IMR-90 (cell line): ENCODE data around the gene FBN1. TPM values are rescaled to one million over a fixed set of nuclear protein-coding genes. Genes with fewer than 3 reads are reported as not detected.

Experiments
- ATAC-seq: fragments of 200-7000 bp; cut with Tn5 transposase; 2 replicates; pipeline ENCODE4 v1.9.1; 2020; ENCODE audit warnings: low read depth, mild to moderate bottlenecking, moderate library complexity
- BruUV-seq: library from RNA; stranded (reverse); fragments of 400-500 nt; replicated peaks from 2 replicates; lab custom pipeline; 2021; lab: Mats Ljungman, UMichigan
- CTCF ChIA-PET: fragments of 300-600 bp; formaldehyde crosslinking; extraction: SDS; loops from one replicate; lab custom pipeline; 2021; ENCODE audit warnings: antibody characterized with exemption; lab: Yijun Ruan, JAX
- POLR2A ChIA-PET: fragments of 300-600 bp; sonication (Branson Sonifier 250); formaldehyde crosslinking; loops from one replicate; lab custom pipeline; 2022; ENCODE audit warnings: antibody characterized with exemption; ENCODE audit not compliant: unreplicated experiment; lab: Charles Lee
- DNase-seq: peaks from one replicate; pipeline ENCODE4 v3.0.0; 2013
- H2AFZ ChIP-seq: replicated peaks from 2 replicates; pipeline ENCODE3; 2013; ENCODE audit warnings: low read length, mild to moderate bottlenecking; ENCODE audit not compliant: poor library complexity
- H2AK5ac ChIP-seq: 2 replicates; pipeline ENCODE4 v1.6.1; 2013; ENCODE audit warnings: low read depth, low read length, inconsistent platforms
- H2AK9ac ChIP-seq: replicated peaks from 2 replicates; pipeline ENCODE3; 2013; ENCODE audit warnings: mild to moderate bottlenecking, low read depth, low read length, moderate library complexity; ENCODE audit not compliant: poor library complexity
- H2BK120ac ChIP-seq: 2 replicates; pipeline ENCODE4 v1.6.1; 2013; ENCODE audit warnings: low read depth, low read length, inconsistent platforms
- H2BK15ac ChIP-seq: 3 replicates; pipeline ENCODE4 v1.6.1; 2013; ENCODE audit warnings: low read depth, low read length, inconsistent platforms
- H2BK20ac ChIP-seq: 2 replicates; pipeline ENCODE4 v1.6.1; 2013; ENCODE audit warnings: low read depth, mild to moderate bottlenecking, inconsistent platforms, low read length, moderate library complexity
- H2BK5ac ChIP-seq: 2 replicates; pipeline ENCODE4 v1.6.1; 2013; ENCODE audit warnings: mild to moderate bottlenecking, low read depth, low read length, inconsistent platforms; ENCODE audit not compliant: poor library complexity, severe bottlenecking
- H3K14ac ChIP-seq: replicated peaks from 2 replicates; pipeline ENCODE4 v1.6.1; 2013; ENCODE audit warnings: low read depth, low read length, inconsistent platforms
- H3K18ac ChIP-seq: 2 replicates; pipeline ENCODE4 v1.6.1; 2013; ENCODE audit warnings: low read depth, low read length, control low read depth
- H3K23ac ChIP-seq: 2 replicates; pipeline ENCODE4 v1.6.1; 2013; ENCODE audit warnings: low read depth, low read length, inconsistent platforms
- H3K27ac ChIP-seq: 2 replicates; pipeline ENCODE4 v1.5.1; 2013; ENCODE audit warnings: mild to moderate bottlenecking, control low read depth, low read length; ENCODE audit not compliant: insufficient read depth
- H3K27me3 ChIP-seq: 2 replicates; pipeline ENCODE4 v1.6.1; 2013; ENCODE audit warnings: low read length; ENCODE audit not compliant: control insufficient read depth, insufficient read depth
- H3K36me3 ChIP-seq: 2 replicates; pipeline ENCODE4 v1.6.1; 2013; ENCODE audit warnings: low read length, mixed read lengths; ENCODE audit not compliant: control insufficient read depth, insufficient read depth
- H3K4ac ChIP-seq: 2 replicates; pipeline ENCODE4 v1.6.1; 2013; ENCODE audit warnings: low read depth, low read length, inconsistent platforms
- H3K4me1 ChIP-seq: 2 replicates; pipeline ENCODE4 v1.6.1; 2013; ENCODE audit warnings: low read length, mixed read lengths; ENCODE audit not compliant: control insufficient read depth, insufficient read depth
- H3K4me2 ChIP-seq: 2 replicates; pipeline ENCODE4 v1.6.1; 2013; ENCODE audit warnings: low read depth, mild to moderate bottlenecking, control low read depth, low read length, moderate library complexity
- H3K4me3 ChIP-seq: 2 replicates; pipeline ENCODE4 v1.5.1; 2013; ENCODE audit warnings: low read depth, mild to moderate bottlenecking, control low read depth, low read length, moderate library complexity; ENCODE audit not compliant: insufficient read depth
- H3K56ac ChIP-seq: 2 replicates; pipeline ENCODE4 v1.6.1; 2013; ENCODE audit warnings: low read length, inconsistent platforms; ENCODE audit not compliant: insufficient read depth; ENCODE audit errors: extremely low read depth
- H3K79me1 ChIP-seq, 2 experiments: 2 replicates each; pipeline ENCODE4 v1.6.1; 2013; ENCODE audit warnings: low read length in 2 of 2, inconsistent platforms in 1 of 2, low read depth in 1 of 2
- H3K9ac ChIP-seq: 2 replicates; pipeline ENCODE4 v1.6.1; 2013; ENCODE audit warnings: low read depth, low read length, control low read depth
- H3K9me1 ChIP-seq: 2 replicates; pipeline ENCODE4 v1.6.1; 2013; ENCODE audit warnings: low read length, inconsistent platforms; ENCODE audit not compliant: insufficient read depth
- H3K9me3 ChIP-seq: 2 replicates; pipeline ENCODE4 v1.6.1; 2013; ENCODE audit warnings: low read length; ENCODE audit not compliant: control insufficient read depth, insufficient read depth
- H4K20me1 ChIP-seq: 2 replicates; pipeline ENCODE4 v1.6.1; 2013; ENCODE audit warnings: low read length, inconsistent platforms; ENCODE audit not compliant: insufficient read depth
- H4K5ac ChIP-seq: 2 replicates; pipeline ENCODE4 v1.6.1; 2013; ENCODE audit warnings: mild to moderate bottlenecking, low read depth, low read length, control low read depth
- H4K8ac ChIP-seq, 2 experiments: 2 replicates each; pipeline ENCODE4 v1.6.1; 2013; ENCODE audit warnings: low read depth in 2 of 2, low read length in 2 of 2, control low read depth in 1 of 2, inconsistent platforms in 1 of 2
- H4K91ac ChIP-seq: 2 replicates; pipeline ENCODE4 v1.6.1; 2013; ENCODE audit warnings: low read depth, low read length, inconsistent platforms; ENCODE audit not compliant: insufficient read depth
- BHLHE40 ChIP-seq: fragments of 150-350 bp; IDR thresholded peaks from 2 replicates; pipeline ENCODE4 v1.6.1; 2016; ENCODE audit warnings: mild to moderate bottlenecking, low read depth, low read length
- CEBPB ChIP-seq: IDR thresholded peaks from 2 replicates; pipeline ENCODE4 v1.6.1; 2012; ENCODE audit warnings: low read depth, low read length, improper control_type of control experiment
- CTCF ChIP-seq: conservative IDR thresholded peaks from 2 replicates; pipeline ENCODE4 v1.5.1; 2012; ENCODE audit warnings: mild to moderate bottlenecking, low read depth, low read length, improper control_type of control experiment
- ELK1 ChIP-seq: fragments of 150-350 bp; IDR thresholded peaks from 2 replicates; pipeline ENCODE4 v1.6.1; 2016; ENCODE audit warnings: low read depth, mild to moderate bottlenecking, low read length, moderate library complexity, borderline replicate concordance
- MAZ ChIP-seq: IDR thresholded peaks from 2 replicates; pipeline ENCODE4 v1.6.1; 2012; ENCODE audit warnings: low read depth, mild to moderate bottlenecking, low read length, improper control_type of control experiment, moderate library complexity, borderline replicate concordance
- MXI1 ChIP-seq: IDR thresholded peaks from 2 replicates; pipeline ENCODE4 v1.6.1; 2012; ENCODE audit warnings: low read depth, mild to moderate bottlenecking, low read length, moderate library complexity, borderline replicate concordance
- NFE2L2 ChIP-seq: fragments of 150-350 bp; IDR thresholded peaks from 2 replicates; pipeline ENCODE4 v1.6.1; 2016; ENCODE audit warnings: low read depth, mild to moderate bottlenecking, low read length
- RAD21 ChIP-seq: IDR thresholded peaks from 2 replicates; pipeline ENCODE4 v1.6.1; 2012; ENCODE audit warnings: low read length, improper control_type of control experiment
- RCOR1 ChIP-seq: IDR thresholded peaks from 2 replicates; pipeline ENCODE4 v1.6.1; 2012; ENCODE audit warnings: mild to moderate bottlenecking, low read length, improper control_type of control experiment; ENCODE audit not compliant: insufficient replicate concordance
- RFX5 ChIP-seq: IDR thresholded peaks from 2 replicates; pipeline ENCODE4 v1.8.0; 2012; ENCODE audit warnings: low read depth, mild to moderate bottlenecking, low read length, moderate library complexity
- SMC3 ChIP-seq: fragments of 150-350 bp; IDR thresholded peaks from 2 replicates; pipeline ENCODE4 v1.6.1; 2016; ENCODE audit warnings: low read depth, mild to moderate bottlenecking, antibody characterized with exemption, low read length, moderate library complexity
- WGBS, 2 experiments: methylation state at CpG; one replicate each; pipeline versions ENCODE4 v1.1.5 to v1.1.7; 2013; ENCODE audit warnings: missing lambda C conversion rate in 2 of 2; ENCODE audit not compliant: insufficient read length in 1 of 2; ENCODE audit errors: extremely low coverage in 2 of 2; 5-methylcytosine and 5-hydroxymethylcytosine counted together
- dilution Hi-C: fragments of 300-500 bp; cut with HindIII; formaldehyde crosslinking; loops from one replicate; pipeline ENCODE4 v1.14.3; 2018; ENCODE audit warnings: low sequenced_read_pairs; ENCODE audit not compliant: unreplicated experiment
- in situ Hi-C: fragments of 300-500 bp; cut with MboI; formaldehyde crosslinking; loops from 3 replicates; pipeline ENCODE4 v1.14.3; 2019; ENCODE audit warnings: low sequenced_read_pairs, inconsistent platforms, mixed read lengths
- intact Hi-C: fragments of 100-400 bp; cut with micrococcal nuclease; formaldehyde crosslinking; loops from 2 replicates; pipeline ENCODE4 v1.10.0; 2022
- polyA plus RNA-seq, 3 experiments: library from polyadenylated mRNA; depleted of rRNA; stranded (reverse); fragments of >200 nt; gene quantifications; 2 replicates each; pipeline ENCODE4 v1.2.3, GENCODE V29; 2012; ENCODE audit warnings: low replicate concordance in 1 of 3
- total RNA-seq: library from RNA; depleted of rRNA; stranded (reverse); fragments of >200 nt; gene quantifications from 2 replicates; pipeline ENCODE4 v1.2.3, GENCODE V29; 2012

The FBN1 gene
- total and polyA plus RNA-seq, 2 of the 4 experiments (the other 2 are of a cell fraction) = 134 to 283 TPM

DNA sequence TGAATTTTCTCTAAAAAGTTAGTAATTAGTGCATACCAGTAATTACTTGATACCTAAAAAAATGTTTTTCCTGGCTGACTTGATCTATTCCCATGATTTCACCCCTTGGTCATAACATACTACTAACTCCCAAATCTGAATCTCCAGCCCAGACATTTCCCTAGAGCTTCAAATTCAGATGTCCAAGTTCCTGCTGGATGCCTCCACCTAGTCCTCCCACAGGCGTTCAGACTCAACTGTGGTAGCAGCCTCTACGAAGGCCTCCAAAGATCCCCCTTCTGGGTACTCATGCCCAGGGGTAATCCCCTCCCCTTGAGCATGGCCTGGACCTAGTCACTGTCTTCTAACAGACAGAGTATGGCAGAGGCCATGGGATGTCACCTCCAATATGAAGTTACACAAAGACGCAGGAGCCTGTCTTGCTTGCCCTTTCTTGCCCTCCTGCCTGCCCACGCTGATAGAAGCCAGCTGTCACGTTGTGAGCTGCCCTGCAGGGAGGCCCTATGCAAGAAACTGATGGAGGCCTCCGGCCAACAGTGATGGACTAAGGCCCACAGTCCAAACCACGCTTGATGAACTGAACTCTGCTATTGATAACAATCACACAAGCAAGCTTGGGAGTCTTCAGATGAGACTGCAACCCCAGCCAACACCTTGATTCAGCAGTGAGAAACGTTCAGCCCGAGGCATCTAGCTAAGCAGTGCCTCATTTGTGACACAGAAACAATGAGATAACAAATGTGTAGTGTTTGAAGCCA, 8.6 kb upstream of the FBN1 start:
- H3K4me1 ChIP-seq = no peaks in the 10 kb centered on the region
- ATAC-seq = no peak
- no peak overlapping the region for H3K9ac ChIP-seq
- no peak overlapping the region for H2AK9ac ChIP-seq
- H3K9me3 ChIP-seq = no peaks in the 10 kb centered on the region
- in situ Hi-C loops (no loop called here), intact Hi-C loops (no loop called here), dilution Hi-C loops (no loop called here)
- no peak overlapping the region for H3K18ac ChIP-seq
- H4K91ac ChIP-seq = no peak overlapping the region
- H4K20me1 ChIP-seq = no peaks in the 10 kb centered on the region
- no TSS peak for BruUV-seq
- H4K5ac ChIP-seq = no peak overlapping the region
- no peak overlapping the region for H2BK120ac ChIP-seq
- H4K8ac ChIP-seq = no peak overlapping the region
- 0 out of 2 replicates have a peak overlapping the region, but pooled peaks have one; percentile 14 for H2AK5ac ChIP-seq
- H3K4me2 ChIP-seq = no peak overlapping the region
- H3K9me1 ChIP-seq = no peaks in the 10 kb centered on the region
- H2BK15ac ChIP-seq = no peak overlapping the region
- H2AFZ ChIP-seq = no peak overlapping the region
- no peak overlapping the region for H3K23ac ChIP-seq
- H2BK5ac ChIP-seq = no peak overlapping the region
- no peak overlapping the region for H3K56ac ChIP-seq
- H3K14ac ChIP-seq = no peak overlapping the region
- ChIA-PET CTCF (no interaction called here), POLR2A (no interaction called here)
- TF ChIP-seq BHLHE40 (no peak), NFE2L2 (no peak), CEBPB (no peak), CTCF (no peak), RAD21 (no peak), RCOR1 (no peak), RFX5 (no peak), ELK1 (no peak), MXI1 (no peak), MAZ (no peak), SMC3 (no peak)
- no peak overlapping the region for H3K4me3 ChIP-seq
- no peak overlapping the region for H3K4ac ChIP-seq
- H3K36me3 ChIP-seq = no peaks in the 10 kb centered on the region
- 79% methylated on average over 2 of the region's 9 CpGs; no CpG with 5 or more reads in 1 of the 2 experiments for WGBS, 2 experiments
- H2BK20ac ChIP-seq = no peak overlapping the region
- no peak for DNase-seq
- H3K79me1 ChIP-seq = no peaks in the 10 kb centered on the region
- H3K27ac ChIP-seq = no peak overlapping the region
- H3K27me3 ChIP-seq = no peaks in the 10 kb centered on the region
